ENCODE measurements around the gene HCN4. TPM values are rescaled to one million over a fixed set of nuclear protein-coding genes. Genes with fewer than 3 reads are reported as not detected.

Gene HCN4
- total RNA-seq, 1 experiment from 2014 or later, result 0.29 TPM

DNA sequence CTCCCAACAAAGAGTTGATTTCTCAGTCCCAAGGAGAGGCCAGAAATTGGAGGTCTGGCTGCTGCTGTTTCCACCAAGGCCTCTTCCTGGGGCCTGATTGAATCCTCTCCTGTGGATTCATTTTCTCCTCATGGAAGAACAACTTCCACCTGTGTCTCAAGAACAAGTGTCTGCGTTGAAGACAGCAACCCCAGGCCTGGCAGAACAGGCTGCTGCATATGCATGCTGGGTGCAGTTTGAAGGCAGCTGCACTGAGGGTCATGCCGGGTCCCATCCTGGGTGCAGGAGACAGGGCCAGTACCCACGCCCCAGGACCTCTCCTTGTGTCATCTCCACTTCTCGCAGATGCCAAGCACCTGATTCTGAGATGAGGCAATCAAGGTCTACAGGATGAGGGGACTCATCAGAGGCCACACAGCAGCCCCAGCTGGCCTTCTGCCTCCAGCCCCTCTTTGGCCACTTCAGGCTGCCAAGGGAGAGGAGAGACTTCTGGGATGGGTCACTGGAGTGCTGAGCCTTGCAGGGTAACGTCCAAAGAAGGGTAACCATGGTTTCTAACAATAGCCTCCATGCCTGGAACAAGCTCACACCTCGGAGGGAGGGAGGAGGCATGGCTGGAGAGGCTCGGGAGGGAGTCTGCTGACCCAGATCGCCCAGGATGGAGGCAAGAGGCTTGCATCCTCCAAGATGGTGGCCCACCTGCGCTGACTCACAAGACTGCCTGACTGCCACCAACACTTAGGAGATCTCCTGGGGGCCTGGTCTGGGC is 30.0 kb downstream of the HCN4 start:
- H3K9me3 ChIP-seq, result no peaks in the 10 kb centered on the region
- H3K27me3 Mint-ChIP-seq (ENCODE audit: insufficient read depth, unreplicated experiment), result peaks cover 16% of the 10 kb centered on the region
- no peaks in the 10 kb centered on the region for H3K36me3 Mint-ChIP-seq (ENCODE audit: insufficient read depth, unreplicated experiment)
- H3K9me3 Mint-ChIP-seq (ENCODE audit: unreplicated experiment), result no peaks in the 10 kb centered on the region
- H3K4me3 Mint-ChIP-seq (ENCODE audit: unreplicated experiment), result no peak overlapping the region
- no peaks in the 10 kb centered on the region for H3K4me1 Mint-ChIP-seq (ENCODE audit: low read depth, unreplicated experiment)
- POLR2A ChIA-PET, result no interaction called here
- TF ChIP-seq, protein P1, sequence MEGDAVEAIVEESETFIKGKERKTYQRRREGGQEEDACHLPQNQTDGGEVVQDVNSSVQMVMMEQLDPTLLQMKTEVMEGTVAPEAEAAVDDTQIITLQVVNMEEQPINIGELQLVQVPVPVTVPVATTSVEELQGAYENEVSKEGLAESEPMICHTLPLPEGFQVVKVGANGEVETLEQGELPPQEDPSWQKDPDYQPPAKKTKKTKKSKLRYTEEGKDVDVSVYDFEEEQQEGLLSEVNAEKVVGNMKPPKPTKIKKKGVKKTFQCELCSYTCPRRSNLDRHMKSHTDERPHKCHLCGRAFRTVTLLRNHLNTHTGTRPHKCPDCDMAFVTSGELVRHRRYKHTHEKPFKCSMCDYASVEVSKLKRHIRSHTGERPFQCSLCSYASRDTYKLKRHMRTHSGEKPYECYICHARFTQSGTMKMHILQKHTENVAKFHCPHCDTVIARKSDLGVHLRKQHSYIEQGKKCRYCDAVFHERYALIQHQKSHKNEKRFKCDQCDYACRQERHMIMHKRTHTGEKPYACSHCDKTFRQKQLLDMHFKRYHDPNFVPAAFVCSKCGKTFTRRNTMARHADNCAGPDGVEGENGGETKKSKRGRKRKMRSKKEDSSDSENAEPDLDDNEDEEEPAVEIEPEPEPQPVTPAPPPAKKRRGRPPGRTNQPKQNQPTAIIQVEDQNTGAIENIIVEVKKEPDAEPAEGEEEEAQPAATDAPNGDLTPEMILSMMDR (IDR thresholded peaks at IDR 0.05; ENCODE audit: insufficient read depth in 1 of 2, low read depth in 1 of 2, low read length in 1 of 2, severe bottlenecking in 1 of 2, unreplicated experiment in 1 of 2), result no peak
- DNase-seq, result no peak
- H3K27ac Mint-ChIP-seq (ENCODE audit: unreplicated experiment), result no peak overlapping the region
- H3K27me3 ChIP-seq (replicated peaks; ENCODE audit: control insufficient read depth, insufficient read depth, low read length), result peaks cover 1% of the 10 kb centered on the region; the same call in 1 of the 2 replicates
- CTCF ChIA-PET, result no interaction called here
- no peaks in the 10 kb centered on the region for H3K4me1 ChIP-seq
- intact Hi-C loops (cut with micrococcal nuclease; ENCODE audit: unreplicated experiment), result no loop called here
- H3K4me3 ChIP-seq (ENCODE audit: low read depth, low read length), result no peak overlapping the region
- H3K36me3 ChIP-seq (ENCODE audit: control insufficient read depth, insufficient read depth, low read length), result no peaks in the 10 kb centered on the region
- BruUV-seq (replicated peaks), result no TSS peak

DNA sequence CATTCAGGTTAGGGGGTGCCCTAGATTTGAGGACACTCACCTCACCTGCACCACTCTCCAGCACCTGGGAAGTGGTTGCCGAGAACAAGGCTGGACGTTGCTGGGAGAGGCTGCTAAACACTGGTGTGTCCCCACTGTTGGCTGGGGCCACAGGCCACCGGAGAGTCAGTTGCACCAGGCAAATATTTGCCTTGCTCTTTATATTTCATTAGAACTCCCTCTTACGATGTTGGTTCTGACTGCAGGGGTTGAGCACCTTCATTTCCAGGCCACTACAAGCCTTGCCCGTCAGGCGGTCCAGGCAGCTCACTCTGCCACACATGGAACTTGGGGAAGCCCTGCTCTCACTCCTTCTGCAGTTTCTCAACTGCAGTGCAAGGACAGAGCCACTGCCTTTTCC is 30.7 kb downstream of the HCN4 start:
- TF ChIP-seq, protein P1 (IDR thresholded peaks at IDR 0.05; ENCODE audit: insufficient read depth in 1 of 2, low read depth in 1 of 2, low read length in 1 of 2, severe bottlenecking in 1 of 2, unreplicated experiment in 1 of 2), result no peak
- no peak overlapping the region for H3K4me3 Mint-ChIP-seq (ENCODE audit: unreplicated experiment)
- Histone ChIP-seq H3K4me1 (no peaks in the 10 kb centered on the region), H3K27me3 (replicated peaks; ENCODE audit: control insufficient read depth, insufficient read depth, low read length) (peaks cover 1% of the 10 kb centered on the region; the same call in 1 of the 2 replicates), H3K9me3 (no peaks in the 10 kb centered on the region), H3K36me3 (ENCODE audit: control insufficient read depth, insufficient read depth, low read length) (no peaks in the 10 kb centered on the region), H3K4me3 (ENCODE audit: low read depth, low read length) (no peak overlapping the region)
- peaks cover 13% of the 10 kb centered on the region for H3K27me3 Mint-ChIP-seq (ENCODE audit: insufficient read depth, unreplicated experiment)
- H3K4me1 Mint-ChIP-seq (ENCODE audit: low read depth, unreplicated experiment), result no peaks in the 10 kb centered on the region
- no peaks in the 10 kb centered on the region for H3K9me3 Mint-ChIP-seq (ENCODE audit: unreplicated experiment)
- H3K36me3 Mint-ChIP-seq (ENCODE audit: insufficient read depth, unreplicated experiment), result no peaks in the 10 kb centered on the region
- H3K27ac Mint-ChIP-seq (ENCODE audit: unreplicated experiment), result no peak overlapping the region
- POLR2A ChIA-PET, result no interaction called here
- DNase-seq, result no peak
- CTCF ChIA-PET, result no interaction called here
- intact Hi-C loops (cut with micrococcal nuclease; ENCODE audit: unreplicated experiment), result no loop called here
- BruUV-seq (replicated peaks), result no TSS peak

DNA sequence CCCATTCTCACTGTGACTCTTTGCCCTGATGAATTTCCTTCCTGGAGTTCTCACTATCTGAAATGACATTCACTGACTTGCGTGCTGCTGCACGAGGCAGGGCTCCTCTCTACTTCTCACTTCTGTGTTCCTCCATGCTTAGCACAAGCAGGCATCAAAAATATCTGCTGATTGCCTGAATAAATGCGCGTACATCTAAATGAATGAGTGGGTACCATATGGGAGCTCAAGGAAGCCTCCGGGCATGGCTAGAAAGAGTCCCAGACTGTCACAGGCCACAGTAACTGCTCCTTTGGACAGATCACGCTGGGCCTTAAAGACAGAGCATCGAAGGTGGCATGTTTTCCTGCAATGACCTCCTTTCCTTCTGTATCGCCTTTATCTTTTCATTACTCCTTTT is 31.6 kb downstream of the HCN4 start:
- Histone ChIP-seq H3K4me3 (ENCODE audit: low read depth, low read length) (no peak overlapping the region), H3K9me3 (no peaks in the 10 kb centered on the region), H3K36me3 (ENCODE audit: control insufficient read depth, insufficient read depth, low read length) (no peaks in the 10 kb centered on the region), H3K27me3 (replicated peaks; ENCODE audit: control insufficient read depth, insufficient read depth, low read length) (peaks cover 1% of the 10 kb centered on the region; the same call in 1 of the 2 replicates), H3K4me1 (no peaks in the 10 kb centered on the region)
- intact Hi-C loops (cut with micrococcal nuclease; ENCODE audit: unreplicated experiment), result no loop called here
- peaks cover 13% of the 10 kb centered on the region for H3K27me3 Mint-ChIP-seq (ENCODE audit: insufficient read depth, unreplicated experiment)
- no peaks in the 10 kb centered on the region for H3K36me3 Mint-ChIP-seq (ENCODE audit: insufficient read depth, unreplicated experiment)
- BruUV-seq (replicated peaks), result no TSS peak
- no peak overlapping the region for H3K27ac Mint-ChIP-seq (ENCODE audit: unreplicated experiment)
- TF ChIP-seq, protein P1 (IDR thresholded peaks at IDR 0.05; ENCODE audit: insufficient read depth in 1 of 2, low read depth in 1 of 2, low read length in 1 of 2, severe bottlenecking in 1 of 2, unreplicated experiment in 1 of 2), result no peak
- CTCF ChIA-PET, result no interaction called here
- no peaks in the 10 kb centered on the region for H3K9me3 Mint-ChIP-seq (ENCODE audit: unreplicated experiment)
- POLR2A ChIA-PET, result no interaction called here
- H3K4me3 Mint-ChIP-seq (ENCODE audit: unreplicated experiment), result no peak overlapping the region
- no peaks in the 10 kb centered on the region for H3K4me1 Mint-ChIP-seq (ENCODE audit: low read depth, unreplicated experiment)
- no peak for DNase-seq
